CD14-positive monocyte (primary cell): ENCODE results near the gene HDAC4. TPM values are rescaled to one million over a fixed set of nuclear protein-coding genes. Genes with fewer than 3 reads are reported as not detected.
A peak's percentile ranks its signal among the peaks of the same experiment; 100 is the strongest.

ENCODE experiments used
- DNase-seq, 3 donors: peaks; one replicate each; pipeline ENCODE4 v3.0.0-alpha.2; 2011 to 2022
- H2AFZ ChIP-seq: 2 replicates; pipeline ENCODE4 v1.6.0; 2012; ENCODE audit warnings: mild to moderate bottlenecking, low read depth, low read length, inconsistent platforms; ENCODE audit not compliant: insufficient read depth, poor library complexity, severe bottlenecking
- H3K27ac ChIP-seq, 2 donors: 1 replicate in 1 of 2; 2 replicates in 1 of 2; pipeline ENCODE4 v1.5.1; 2012 to 2013; ENCODE audit warnings: low read length in 2 of 2, control low read depth in 1 of 2, inconsistent platforms in 1 of 2, low read depth in 1 of 2, mild to moderate bottlenecking in 1 of 2
- H3K27me3 ChIP-seq, 2 donors: one replicate each; pipeline versions ENCODE4 v1.6.0 to v1.6.1; 2011 to 2013; ENCODE audit warnings: low read length in 2 of 2; ENCODE audit not compliant: control insufficient read depth in 2 of 2, insufficient read depth in 2 of 2
- H3K36me3 ChIP-seq, 2 donors: replicated peaks in 1 of 2; 1 replicate in 1 of 2; 2 replicates in 1 of 2; pipeline versions ENCODE4 v1.5.1 to v1.6.1; 2012 to 2013; ENCODE audit warnings: low read length in 2 of 2, control low read depth in 1 of 2, inconsistent platforms in 1 of 2, mild to moderate bottlenecking in 1 of 2; ENCODE audit not compliant: insufficient read depth in 2 of 2, control insufficient read depth in 1 of 2
- H3K4me1 ChIP-seq, 2 donors: 1 replicate in 1 of 2; 2 replicates in 1 of 2; pipeline versions ENCODE4 v1.5.1 to v1.6.1; 2012 to 2013; ENCODE audit warnings: low read length in 2 of 2, control low read depth in 1 of 2, inconsistent platforms in 1 of 2, mild to moderate bottlenecking in 1 of 2, moderate library complexity in 1 of 2; ENCODE audit not compliant: insufficient read depth in 2 of 2, control insufficient read depth in 1 of 2
- H3K4me2 ChIP-seq: replicated peaks from 2 replicates; pipeline ENCODE3; 2012; ENCODE audit warnings: low read length, moderate library complexity, mild to moderate bottlenecking; ENCODE audit not compliant: poor library complexity, severe bottlenecking; ENCODE audit errors: extremely low read depth
- H3K4me3 ChIP-seq, 3 experiments: fragments of 200-600 bp in 1 of 3; sonication (generic) in 1 of 3; replicated peaks in 1 of 3; 1 replicate in 2 of 3; 2 replicates in 1 of 3; pipeline ENCODE4 v1.5.1; 2011 to 2013; ENCODE audit warnings: low read length in 3 of 3, mild to moderate bottlenecking in 3 of 3, control low read depth in 2 of 3, low read depth in 2 of 3, inconsistent platforms in 1 of 3, moderate library complexity in 1 of 3
- H3K79me2 ChIP-seq: 2 replicates; pipeline ENCODE4 v1.6.0; 2012; ENCODE audit warnings: mild to moderate bottlenecking, control low read depth, inconsistent platforms, low read length, moderate library complexity; ENCODE audit not compliant: insufficient read depth
- H3K9ac ChIP-seq: 2 replicates; pipeline ENCODE4 v1.6.0; 2017; ENCODE audit warnings: low read length, mild to moderate bottlenecking; ENCODE audit not compliant: insufficient read depth, poor library complexity, severe bottlenecking
- H3K9me3 ChIP-seq, 2 donors: replicated peaks in 1 of 2; 1 replicate in 1 of 2; 2 replicates in 1 of 2; pipeline versions ENCODE4 v1.5.1 to v1.6.1; 2012 to 2013; ENCODE audit warnings: low read length in 2 of 2, control low read depth in 1 of 2; ENCODE audit not compliant: control insufficient read depth in 1 of 2, insufficient read depth in 1 of 2
- H4K20me1 ChIP-seq: 2 replicates; pipeline ENCODE4 v1.6.0; 2012; ENCODE audit warnings: mild to moderate bottlenecking, low read length, control low read depth, moderate library complexity; ENCODE audit not compliant: insufficient read depth
- H3K27ac Mint-ChIP-seq, 7 donors: one replicate each; pipeline ENCODE4 v1.8.0; 2020; ENCODE audit warnings: mild to moderate bottlenecking in 7 of 7, mixed read lengths in 7 of 7, moderate library complexity in 6 of 7, inconsistent platforms in 2 of 7
- H3K27me3 Mint-ChIP-seq, 3 donors: one replicate each; pipeline ENCODE4 v1.8.0; 2021 to 2022; ENCODE audit warnings: low read depth in 3 of 3, mild to moderate bottlenecking in 3 of 3, mixed read lengths in 3 of 3, moderate library complexity in 3 of 3, inconsistent platforms in 1 of 3
- H3K36me3 Mint-ChIP-seq, 2 donors: one replicate each; pipeline ENCODE4 v1.8.0; 2020; ENCODE audit warnings: mixed read lengths in 2 of 2, inconsistent platforms in 1 of 2, mild to moderate bottlenecking in 1 of 2
- H3K4me1 Mint-ChIP-seq: one replicate; pipeline ENCODE4 v1.8.0; 2020; ENCODE audit warnings: mild to moderate bottlenecking, mixed read lengths
- H3K4me3 Mint-ChIP-seq, 2 donors: one replicate each; pipeline ENCODE4 v1.8.0; 2020; ENCODE audit warnings: mild to moderate bottlenecking in 2 of 2, mixed read lengths in 2 of 2, moderate library complexity in 1 of 2
- H3K9me3 Mint-ChIP-seq, 7 donors: one replicate each; pipeline ENCODE4 v1.8.0; 2020 to 2022; ENCODE audit warnings: mixed read lengths in 7 of 7, mild to moderate bottlenecking in 6 of 7, moderate library complexity in 6 of 7, inconsistent platforms in 2 of 7
- CTCF ChIP-seq: fragments of 200-600 bp; IDR thresholded peaks from one replicate; pipeline ENCODE4 v1.8.0; 2022; ENCODE audit warnings: antibody characterized with exemption, mild to moderate bottlenecking
- WGBS: methylation state at CpG from one replicate; pipeline ENCODE4 v1.1.5; 2013; ENCODE audit warnings: missing lambda C conversion rate; ENCODE audit not compliant: insufficient coverage; 5-methylcytosine and 5-hydroxymethylcytosine counted together
- intact Hi-C, 2 donors: fragments of 100-400 bp; cut with micrococcal nuclease; formaldehyde crosslinking; loops; one replicate each; pipeline versions ENCODE4 v1.15.0 to v1.15.1; 2023
- polyA plus RNA-seq, 3 donors: library from polyadenylated mRNA; depleted of rRNA in 1 of 3; unstranded in 2 of 3; stranded (reverse) in 1 of 3; fragments of 300-500 nt in 2 of 3; fragments of >200 nt in 1 of 3; fragmentation: Illumina TruSeq in 2 of 3; gene quantifications; 1 replicate in 2 of 3; 2 replicates in 1 of 3; pipeline ENCODE4 v1.2.3, GENCODE V29; 2012 to 2021

The HDAC4 gene
- polyA plus RNA-seq, 3 donors = 3.3 to 23.0 (median 4.5) TPM

GRCh38 chr2:239263669-239264491, 136.9 kb downstream of the HDAC4 start:
- Histone ChIP-seq H3K4me2 (peak overlapping the region; percentile 85), H3K36me3 (no peaks in the 10 kb centered on the region), H3K4me3 (peak overlapping the region in 1 of 3 experiments; percentile 92), H3K4me1 (peaks cover 96 to 98% of the 10 kb centered on the region in 2 donors), H3K79me2 (peaks cover 96% of the 10 kb centered on the region), H3K9me3 (no peaks in the 10 kb centered on the region), H3K27ac (peak overlapping the region; percentile 90 to 99), H2AFZ (no peak overlapping the region), H3K27me3 (no peaks in the 10 kb centered on the region), H3K9ac (peak overlapping the region; percentile 68), H4K20me1 (no peaks in the 10 kb centered on the region)
- WGBS = 67% methylated on average over 25 of the region's 28 CpGs
- Mint-ChIP-seq H3K27me3 (peaks cover 0 to 2% (median 0%) of the 10 kb centered on the region in 3 donors), H3K9me3 (peaks cover 0 to 2% (median 0%) of the 10 kb centered on the region in 7 donors), H3K4me3 (peak overlapping the region; percentile 64 to 75), H3K36me3 (peaks cover 22 to 37% of the 10 kb centered on the region in 2 donors), H3K27ac (peak overlapping the region; percentile 97 to 100 (median 99)), H3K4me1 (peaks cover 94% of the 10 kb centered on the region)
- no peak for DNase-seq
- TF ChIP-seq CTCF = no peak
- intact Hi-C loops = no loop called here

- Histone ChIP-seq H3K4me2 (no peak overlapping the region), H3K9ac (no peak overlapping the region), H3K4me3 (peak overlapping the region in 1 of 3 experiments; percentile 92), H2AFZ (no peak overlapping the region), H3K9me3 (no peaks in the 10 kb centered on the region), H3K27me3 (no peaks in the 10 kb centered on the region), H3K4me1 (peaks cover 96 to 98% of the 10 kb centered on the region in 2 donors), H4K20me1 (no peaks in the 10 kb centered on the region), H3K36me3 (no peaks in the 10 kb centered on the region), H3K79me2 (peaks cover 96% of the 10 kb centered on the region), H3K27ac (peak overlapping the region; percentile 90 to 99)
- peak overlapping the region; percentile 42 to 100 (median 76) for H3K27ac Mint-ChIP-seq
- DNase-seq = no peak
- H3K9me3 Mint-ChIP-seq = peaks cover 0 to 2% (median 0%) of the 10 kb centered on the region in 7 donors
- intact Hi-C loops = no loop called here
- TF ChIP-seq CTCF = no peak
- peaks cover 94% of the 10 kb centered on the region for H3K4me1 Mint-ChIP-seq
- 86% methylated on average over 6 of the region's 14 CpGs for WGBS
- peaks cover 16 to 37% of the 10 kb centered on the region in 2 donors for H3K36me3 Mint-ChIP-seq
- H3K27me3 Mint-ChIP-seq = peaks cover 0 to 2% (median 0%) of the 10 kb centered on the region in 3 donors
- H3K4me3 Mint-ChIP-seq = no peak overlapping the region
These were observed 137.6 kb downstream of the HDAC4 start for GRCh38 chr2:239263231-239263630.
